Measurements from ENCODE around the gene LTBR.
A peak's percentile ranks its signal among the peaks of the same experiment; 100 is the strongest.

LTBR gene

DNA sequence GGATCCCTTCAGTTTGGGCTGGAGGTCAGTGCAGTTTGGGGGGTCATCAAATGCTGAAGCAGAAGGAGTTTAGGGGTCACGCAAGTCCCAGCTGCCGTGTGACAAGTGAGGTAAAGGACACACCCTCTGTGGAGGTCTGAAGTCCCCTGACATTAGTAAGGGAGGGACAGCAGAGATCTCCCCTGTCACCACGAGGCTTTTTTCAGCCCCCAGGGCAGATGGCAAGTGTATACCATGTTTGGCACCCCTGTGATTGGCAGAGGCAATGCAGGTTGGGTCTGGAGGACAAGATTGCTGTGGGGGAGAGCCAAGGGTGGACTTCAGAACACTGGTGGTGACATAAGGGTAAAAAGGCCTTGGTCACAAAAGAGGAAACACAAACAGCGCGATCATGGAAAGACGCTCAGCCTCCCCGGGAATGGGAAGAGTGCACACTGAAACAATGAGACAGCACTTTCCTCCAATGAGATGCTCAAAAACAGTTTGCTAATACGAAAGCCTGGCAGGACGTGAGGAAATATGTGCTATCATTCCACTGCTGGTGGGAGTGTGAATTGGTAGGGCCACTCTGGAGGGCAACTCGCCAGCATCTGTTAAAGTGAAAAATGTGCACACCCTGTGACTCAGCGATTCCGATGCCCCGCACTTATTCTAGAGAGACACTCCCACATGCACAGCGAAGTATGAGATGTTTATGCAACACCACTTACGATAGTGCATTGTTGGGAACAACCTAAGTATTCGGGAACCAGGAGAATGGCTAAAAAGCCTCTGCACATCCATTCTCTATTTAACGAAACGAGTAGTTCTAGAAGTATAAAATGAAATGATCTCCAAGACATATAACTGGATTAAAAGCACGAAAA lies 46.4 kb downstream of the LTBR start:
- in situ Hi-C loops (cut with HindIII; ENCODE audit: low pct_unique_long_range_greater_than_20kb, low sequenced_read_pairs): no loop called here
- peak; percentile 2 to 30 for DNase-seq (ENCODE audit: low read depth in 1 of 2, low spot score in 1 of 2)
- no peak for TF ChIP-seq JUND (IDR thresholded peaks at IDR 0.05; ENCODE audit: low read depth)

- in situ Hi-C loops (cut with HindIII; ENCODE audit: low pct_unique_long_range_greater_than_20kb, low sequenced_read_pairs): no loop called here
- TF ChIP-seq JUND (IDR thresholded peaks at IDR 0.05; ENCODE audit: low read depth): no peak
- DNase-seq (ENCODE audit: low read depth in 1 of 2, low spot score in 1 of 2): no peak
Measured at GRCh38 chr12:6432991-6433390, 49.0 kb downstream of the LTBR start.

DNA sequence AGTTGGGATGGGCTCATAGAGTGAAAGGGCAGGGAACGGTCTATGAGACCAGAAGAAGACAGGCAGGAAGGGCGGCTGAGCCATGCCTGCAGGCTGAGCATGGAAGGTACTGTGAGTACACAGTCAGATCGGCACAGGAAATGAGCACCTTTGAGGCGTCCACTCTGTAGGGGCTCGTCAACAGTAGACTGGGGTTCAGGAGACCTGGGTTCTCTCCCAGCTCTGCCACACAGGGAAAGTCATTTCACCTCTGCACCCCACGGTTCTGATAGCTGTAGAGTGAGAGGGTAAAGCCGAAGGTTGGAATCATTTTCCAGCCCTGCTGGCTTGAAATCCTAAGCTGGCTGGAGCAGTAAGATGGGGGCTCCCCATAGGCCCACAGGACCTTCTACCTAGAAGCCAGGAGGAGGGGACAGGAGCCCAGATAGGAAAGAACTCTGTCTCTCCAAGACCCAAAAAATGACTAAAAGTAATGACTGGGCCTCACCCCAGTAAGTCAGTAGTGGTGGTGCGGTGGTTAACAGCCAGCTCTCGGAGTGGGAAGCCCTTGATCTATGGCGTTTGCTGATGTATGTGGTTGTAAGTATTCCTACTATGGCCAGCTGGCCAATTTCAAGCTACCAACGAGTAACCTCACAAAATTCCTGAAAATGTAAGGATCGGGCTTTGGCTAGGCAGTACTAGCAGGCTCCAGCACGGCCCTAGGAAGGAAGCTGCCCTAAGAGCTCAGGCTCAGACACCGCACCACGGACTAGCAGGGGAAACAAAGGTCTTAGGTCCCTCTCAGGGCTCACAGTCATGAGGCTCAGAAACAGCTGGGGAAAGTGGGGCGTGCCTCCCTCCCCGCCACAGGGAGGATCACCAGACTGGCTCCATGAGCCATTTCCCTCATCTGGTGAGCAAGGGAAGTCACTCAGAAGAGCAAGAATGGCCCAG lies 50.5 kb downstream of the LTBR start:
- in situ Hi-C loops (cut with HindIII; ENCODE audit: low pct_unique_long_range_greater_than_20kb, low sequenced_read_pairs): no loop called here
- no peak for TF ChIP-seq JUND (IDR thresholded peaks at IDR 0.05; ENCODE audit: low read depth)
- no peak for DNase-seq (ENCODE audit: low read depth in 1 of 2, low spot score in 1 of 2)

GRCh38 chr12:6435961-6436715 lies 52.2 kb downstream of the LTBR start:
- no peak for TF ChIP-seq JUND (IDR thresholded peaks at IDR 0.05; ENCODE audit: low read depth)
- DNase-seq (ENCODE audit: low read depth in 1 of 2, low spot score in 1 of 2): no peak
- in situ Hi-C loops (cut with HindIII; ENCODE audit: low pct_unique_long_range_greater_than_20kb, low sequenced_read_pairs): no loop called here

- DNase-seq (ENCODE audit: low read depth in 1 of 2, low spot score in 1 of 2): no peak
Measured at GRCh38 chr12:6437586-6437985, 53.6 kb downstream of the LTBR start.

DNA sequence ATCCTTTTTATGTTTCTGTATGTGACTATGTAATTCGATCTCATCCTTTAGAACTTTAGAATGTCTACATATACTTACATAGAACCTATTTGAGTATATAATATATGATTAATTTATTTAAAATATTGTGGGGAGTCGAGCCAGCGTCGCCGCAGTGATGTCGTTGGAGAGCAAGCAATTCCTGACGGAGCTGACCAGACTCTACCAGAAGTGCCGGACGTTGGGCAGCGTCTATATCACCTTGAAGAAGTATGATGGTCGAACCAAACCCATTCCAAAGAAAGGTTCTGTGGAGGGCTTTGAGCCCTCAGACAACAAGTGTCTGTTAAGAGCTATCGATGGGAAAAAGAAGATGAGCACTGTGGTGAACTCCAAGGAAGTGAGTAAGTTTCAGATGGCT lies 54.4 kb downstream of the LTBR start:
- DNase-seq (ENCODE audit: low read depth in 1 of 2, low spot score in 1 of 2): no peak
- in situ Hi-C loops (cut with HindIII; ENCODE audit: low pct_unique_long_range_greater_than_20kb, low sequenced_read_pairs): no loop called here
- TF ChIP-seq JUND (IDR thresholded peaks at IDR 0.05; ENCODE audit: low read depth): no peak

More at GRCh38 chr12:6437586-6437985, 53.6 kb downstream of the LTBR start:
- in situ Hi-C loops (cut with HindIII; ENCODE audit: low pct_unique_long_range_greater_than_20kb, low sequenced_read_pairs): no loop called here
- TF ChIP-seq JUND (IDR thresholded peaks at IDR 0.05; ENCODE audit: low read depth): no peak

GRCh38 chr12:6440391-6440790 lies 56.4 kb downstream of the LTBR start:
- in situ Hi-C loops (cut with HindIII; ENCODE audit: low pct_unique_long_range_greater_than_20kb, low sequenced_read_pairs): no loop called here
- TF ChIP-seq JUND (IDR thresholded peaks at IDR 0.05; ENCODE audit: low read depth): no peak
- DNase-seq (ENCODE audit: low read depth in 1 of 2, low spot score in 1 of 2): no peak

Measured in T47D (cell line).